ENCODE measurements around the gene LSAMP. TPM values are rescaled to one million over a fixed set of nuclear protein-coding genes. Genes with fewer than 3 reads are reported as not detected.

The LSAMP gene
- total and polyA plus RNA-seq, 2 of the 13 experiments (the other 11 are each of a cell fraction or from before 2014, with no cell fraction given) = not detected

- TF ChIP-seq ZNF687 (CRISPR knock-in tag; IDR thresholded peaks at IDR 0.05) = no peak
- no peak for TF ChIP-seq HNRNPLL (IDR thresholded peaks at IDR 0.05; ENCODE audit: low read depth, low read length, poor library complexity, severe bottlenecking)
- no peak for TF ChIP-seq PAXIP1 (CRISPR knock-in tag; conservative IDR thresholded peaks at IDR 0.05)
- TF ChIP-seq PCBP2 (optimal IDR thresholded peaks at IDR 0.05; ENCODE audit: low read depth, low read length, poor library complexity, severe bottlenecking) = no peak
- no peak for TF ChIP-seq ZFP36L1 (CRISPR knock-in tag; IDR thresholded peaks at IDR 0.05)
- no peak for TF ChIP-seq ZNF724P (CRISPR knock-in tag; IDR thresholded peaks at IDR 0.05; ENCODE audit: borderline replicate concordance)
- no peak for TF ChIP-seq ZMYM4 (CRISPR knock-in tag; IDR thresholded peaks at IDR 0.05)
Observed at GRCh38 chr3:116034086-116034485, 411.2 kb downstream of the LSAMP start (continued).

Measured in HepG2 (cell line).